HG02938 (cell line): Measurements from ENCODE around the gene NRXN3.
"Not testable (repeated sequence)": the region's sequence is repeated elsewhere in the genome, so short reads cannot be mapped to it uniquely, and the experiment has no call there.

Source experiments
- ATAC-seq: cut with Tn5 transposase; IDR thresholded peaks from one replicate; pipeline ENCODE4 v1.9.1; 2021; ENCODE audit warnings: mild to moderate bottlenecking, moderate library complexity; ENCODE audit not compliant: unreplicated experiment

Gene NRXN3

DNA sequence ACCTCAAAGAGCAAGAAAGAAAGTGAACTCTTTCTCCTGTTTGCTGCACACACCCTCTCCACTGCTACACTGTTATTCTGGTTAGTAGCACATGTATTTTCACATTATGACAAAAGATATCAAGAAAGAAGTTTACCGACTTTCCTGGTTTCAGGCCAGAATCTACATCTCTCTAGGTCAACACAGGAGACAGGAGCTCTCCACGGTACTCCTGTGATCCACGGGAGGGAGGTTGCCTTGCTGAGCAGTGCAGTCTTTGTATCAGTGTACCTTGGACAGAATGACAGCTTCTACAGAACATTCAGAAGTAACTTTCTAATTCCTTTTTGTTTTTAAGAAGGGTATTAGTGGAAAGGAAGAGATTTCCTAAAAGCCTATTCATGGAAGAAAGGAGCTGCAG is 805.6 kb downstream of the NRXN3 start:
- ATAC-seq = no peak

- no peak for ATAC-seq
Observed at GRCh38 chr14:78978896-78979295, 808.7 kb downstream of the NRXN3 start.

DNA sequence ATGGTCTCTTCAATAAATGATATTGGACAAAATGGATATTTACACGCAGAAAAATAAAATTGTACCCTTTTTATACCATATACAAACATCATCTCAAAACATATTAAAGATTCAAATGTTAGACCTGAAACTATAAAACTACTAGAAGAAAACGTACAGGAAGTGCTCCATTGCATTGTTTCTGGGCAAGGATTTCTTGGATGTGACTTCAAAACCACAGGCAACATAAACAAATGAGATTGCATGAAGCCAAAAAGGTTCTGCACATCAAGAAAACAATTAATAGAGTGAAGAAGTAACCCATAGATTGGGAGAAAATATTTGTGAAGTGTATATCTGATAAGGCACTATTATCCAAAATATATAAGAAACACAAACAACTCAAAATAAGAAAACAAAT is 812.4 kb downstream of the NRXN3 start:
- no peak for ATAC-seq

- ATAC-seq = no peak
Observed at GRCh38 chr14:78983126-78983525, 813.0 kb downstream of the NRXN3 start.

- ATAC-seq = no peak
Observed at GRCh38 chr14:78985668-78986381, 815.7 kb downstream of the NRXN3 start.

- no peak for ATAC-seq
Observed at GRCh38 chr14:78986989-78987388, 816.8 kb downstream of the NRXN3 start.

GRCh38 chr14:78989221-78989620 is 819.0 kb downstream of the NRXN3 start:
- ATAC-seq = no peak

DNA sequence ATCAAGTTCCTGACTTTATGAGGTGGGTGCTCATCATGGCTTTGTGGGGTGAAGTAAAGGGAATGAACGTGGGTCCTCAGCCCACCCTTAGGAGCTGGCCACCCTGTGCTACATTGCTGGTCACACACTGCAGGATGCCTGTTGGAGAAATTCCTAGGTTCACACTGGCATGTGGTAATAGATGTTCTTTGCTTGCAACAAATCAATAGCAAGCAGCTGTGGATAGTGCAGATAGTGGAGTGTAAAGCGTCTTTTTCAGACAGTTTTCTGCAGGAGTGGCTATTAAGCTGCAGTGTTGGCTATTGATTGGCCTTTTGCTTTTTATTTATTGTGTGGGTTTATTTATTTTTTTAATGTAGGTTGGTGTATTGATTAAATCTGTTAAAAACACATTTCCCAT is 822.7 kb downstream of the NRXN3 start:
- no peak for ATAC-seq

DNA sequence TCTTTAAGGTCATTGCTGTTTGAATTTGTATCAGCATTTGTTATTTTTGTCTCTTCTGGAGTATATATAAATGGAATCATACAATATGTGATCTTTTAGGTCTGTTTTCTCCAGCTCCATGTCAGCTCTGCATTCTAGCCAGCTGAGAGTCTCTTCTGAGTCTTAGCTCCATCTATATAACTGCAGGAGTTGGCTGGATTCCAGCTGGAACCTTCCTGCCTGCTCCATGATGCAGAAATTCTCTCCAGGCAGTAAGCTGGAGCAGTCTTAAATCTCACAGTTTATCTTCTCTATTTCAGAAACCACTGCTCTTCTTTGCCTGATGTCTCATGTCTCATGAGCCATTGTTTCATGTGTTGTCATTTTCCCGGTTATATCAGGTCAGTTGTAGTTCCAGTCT is 827.6 kb downstream of the NRXN3 start:
- no peak for ATAC-seq

DNA sequence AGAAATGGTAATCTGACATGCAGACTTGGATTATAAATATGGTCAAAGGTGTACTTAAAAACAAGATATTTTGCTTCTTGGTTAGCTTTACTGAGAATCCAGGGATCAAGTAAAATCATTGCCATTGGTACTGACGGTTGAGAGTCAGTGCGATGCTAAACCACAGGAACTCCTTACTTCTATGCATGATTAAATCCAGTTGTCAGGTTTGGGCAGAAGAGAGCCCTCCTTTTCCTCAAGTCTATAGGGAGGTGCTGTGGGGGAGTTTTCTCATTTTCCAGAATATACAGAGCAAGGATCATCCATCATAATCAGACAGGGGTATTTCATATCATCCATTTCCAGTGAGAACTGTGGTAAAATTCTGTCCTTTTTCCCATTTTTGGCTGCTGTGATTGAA is 839.1 kb downstream of the NRXN3 start:
- no peak for ATAC-seq

DNA sequence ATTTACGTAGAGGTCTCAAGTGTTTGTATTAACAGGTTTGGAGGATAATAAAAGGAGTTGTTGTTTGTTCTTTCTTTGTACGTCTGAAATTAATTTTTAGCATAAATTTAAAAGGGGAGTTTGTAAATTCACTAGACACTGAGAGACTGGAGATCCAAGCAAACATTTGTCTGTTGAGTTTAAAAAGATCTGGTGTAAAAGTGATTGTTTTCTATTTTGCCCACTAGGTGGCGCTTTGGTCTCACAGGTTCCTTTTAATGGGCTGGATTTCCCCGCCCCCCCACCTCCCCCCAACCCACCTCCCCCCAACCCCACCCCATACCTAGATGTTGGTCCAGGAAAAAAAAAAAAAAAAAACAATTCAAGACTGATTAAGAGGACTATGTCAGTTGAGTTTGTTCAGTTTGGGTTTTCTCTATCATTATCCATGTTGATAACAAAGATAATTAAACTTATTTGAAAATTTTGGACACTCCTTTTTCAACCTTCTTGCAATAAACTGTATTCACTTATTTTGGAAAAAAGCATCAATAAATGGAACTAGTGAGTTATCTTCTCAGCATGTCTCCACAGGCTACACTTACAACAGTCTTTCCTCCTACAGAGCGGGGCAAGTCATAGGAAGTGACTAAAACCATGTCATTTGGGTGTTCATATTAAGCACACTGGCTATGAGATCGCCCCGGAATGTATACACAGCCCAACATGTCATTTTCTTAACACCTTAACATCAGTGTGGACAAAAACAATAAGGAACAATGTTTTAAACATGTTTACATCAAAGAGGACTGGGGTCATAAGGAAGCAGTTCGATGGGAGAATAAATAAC is 841.1 kb downstream of the NRXN3 start:
- ATAC-seq = no peak

GRCh38 chr14:79011920-79012204 is 841.7 kb downstream of the NRXN3 start:
- ATAC-seq = no peak

- no peak for ATAC-seq
Observed at GRCh38 chr14:79016828-79017505, 846.8 kb downstream of the NRXN3 start.

DNA sequence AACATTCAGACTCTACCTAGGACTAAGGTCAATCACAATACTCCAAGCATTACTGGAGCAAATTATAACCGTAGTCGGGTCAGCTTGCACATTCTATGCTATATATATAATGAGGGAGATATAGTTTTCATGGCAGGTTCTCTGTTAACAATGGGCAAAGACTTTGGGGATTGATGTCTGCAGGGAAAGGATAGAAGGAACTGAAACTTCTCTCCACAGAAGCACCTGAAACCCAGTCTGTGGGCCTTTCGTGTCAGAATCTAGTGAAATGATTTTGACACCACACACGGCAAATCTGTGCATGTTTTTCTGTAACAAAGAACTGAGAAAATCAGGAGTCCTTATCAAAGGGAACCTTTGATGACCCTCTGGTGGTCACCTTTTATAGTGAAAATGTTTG is 847.4 kb downstream of the NRXN3 start:
- no peak for ATAC-seq

DNA sequence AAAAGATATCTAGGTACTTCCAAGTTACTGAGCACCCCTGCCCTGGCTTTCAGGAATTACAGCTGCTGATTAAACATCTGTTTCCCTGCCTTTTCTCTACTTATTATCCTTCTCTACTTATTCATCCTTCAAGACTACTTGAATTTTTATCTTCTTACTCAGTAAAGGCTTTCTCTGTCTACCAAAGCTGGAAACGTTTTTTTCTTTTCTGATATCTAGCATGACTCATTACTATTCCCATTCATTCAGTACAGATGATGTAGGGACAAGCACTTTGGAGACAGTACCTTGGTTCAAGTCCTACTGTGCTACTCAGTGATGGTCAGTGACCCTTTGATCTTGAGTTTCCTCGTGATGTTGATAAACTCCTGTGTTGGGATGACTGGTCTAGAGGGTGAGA is 848.7 kb downstream of the NRXN3 start:
- no peak for ATAC-seq

DNA sequence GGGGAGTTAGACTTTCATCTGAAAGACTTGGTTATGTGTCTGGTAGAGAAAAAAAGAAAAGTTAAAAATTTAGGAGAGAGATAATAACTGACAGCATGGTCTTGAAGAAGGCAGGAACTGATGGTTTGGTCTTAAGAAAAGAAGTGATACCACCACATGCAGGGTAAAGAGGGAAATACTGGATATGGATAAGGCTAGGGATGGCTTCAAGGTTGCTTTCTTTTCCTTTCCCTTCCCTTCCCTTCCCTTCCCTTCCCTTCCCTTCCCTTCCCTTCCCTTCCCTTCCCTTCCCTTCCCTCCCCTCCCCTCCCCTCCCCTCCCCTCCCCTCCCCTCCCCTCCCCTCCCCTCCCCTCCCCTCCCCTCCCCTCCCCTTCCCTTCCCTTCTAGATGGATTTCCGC is 849.7 kb downstream of the NRXN3 start:
- ATAC-seq = not testable (repeated sequence)

DNA sequence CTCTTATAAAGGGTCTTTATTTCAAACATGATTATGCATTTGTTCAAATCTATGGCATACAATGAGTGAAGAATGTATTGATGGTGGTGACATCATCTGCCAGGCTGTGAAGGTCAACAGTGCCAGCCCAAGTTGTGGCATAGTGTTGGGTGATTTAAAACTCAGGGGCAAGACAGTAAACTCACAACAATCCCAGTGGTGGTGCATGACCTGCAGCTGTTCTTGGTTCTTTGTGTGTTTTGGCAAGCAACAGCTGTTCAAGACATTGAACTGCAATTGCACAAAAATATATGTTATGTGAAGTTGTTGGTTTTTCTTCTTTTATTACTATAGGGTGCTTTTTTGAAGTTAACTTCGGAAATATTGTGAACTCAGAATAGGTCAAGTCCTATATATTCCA is 851.6 kb downstream of the NRXN3 start:
- ATAC-seq = no peak

GRCh38 chr14:79027138-79027537 is 857.0 kb downstream of the NRXN3 start:
- ATAC-seq = no peak

GRCh38 chr14:79028281-79028680 is 858.1 kb downstream of the NRXN3 start:
- ATAC-seq = no peak

- ATAC-seq = no peak
Observed at GRCh38 chr14:79036441-79036840, 866.3 kb downstream of the NRXN3 start.

DNA sequence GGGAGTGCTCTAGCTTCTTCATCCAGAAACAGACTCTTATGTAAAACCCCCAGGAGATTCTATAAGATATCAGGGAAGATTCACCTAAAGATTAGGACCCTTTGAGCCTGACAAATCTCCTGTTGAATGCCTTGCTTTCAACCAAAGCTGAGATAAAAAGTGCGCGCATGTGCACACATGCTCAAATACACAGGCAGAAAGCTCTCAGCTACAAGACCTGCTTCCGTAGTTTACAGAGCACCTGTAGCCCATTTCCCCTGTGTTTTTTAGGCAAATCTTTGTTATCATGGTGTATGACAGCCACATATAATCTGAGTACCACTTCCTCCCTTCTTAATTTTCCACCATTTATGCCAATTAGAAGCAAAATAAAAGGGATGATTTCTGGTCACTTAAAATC is 866.9 kb downstream of the NRXN3 start:
- ATAC-seq = no peak

- ATAC-seq = no peak
Observed at GRCh38 chr14:79037593-79037992, 867.4 kb downstream of the NRXN3 start.
